Measurements from ENCODE around the gene TTC7B.

Gene TTC7B

DNA sequence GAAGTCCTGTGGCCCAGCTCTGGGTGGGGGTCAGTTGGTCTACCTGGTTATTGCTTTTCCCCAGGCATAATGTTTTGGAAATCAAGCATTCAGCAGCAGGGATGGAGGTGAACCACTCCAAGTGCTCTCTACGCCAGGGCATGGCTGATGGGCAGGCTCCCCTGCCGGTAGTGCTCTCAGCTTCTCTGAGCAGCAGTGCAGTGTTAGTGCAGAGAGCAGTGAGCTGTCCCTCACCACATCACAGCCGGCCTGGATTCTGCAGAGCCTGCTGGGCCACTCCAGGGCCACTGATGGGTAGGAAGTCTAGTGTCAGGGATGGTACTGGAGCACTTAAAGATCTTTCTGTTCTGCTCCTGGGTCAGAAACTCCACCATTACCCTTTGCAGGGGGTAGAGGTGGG, 268.3 kb downstream of the TTC7B start:
- no peak for DNase-seq
- Mint-ChIP-seq H3K27me3 (no peaks in the 10 kb centered on the region), H3K36me3 (no peaks in the 10 kb centered on the region), H3K4me1 (no peaks in the 10 kb centered on the region), H3K4me3 (no peak overlapping the region), H3K27ac (no peak overlapping the region), H3K9me3 (no peaks in the 10 kb centered on the region)
- CTCF ChIA-PET: no interaction called here

DNA sequence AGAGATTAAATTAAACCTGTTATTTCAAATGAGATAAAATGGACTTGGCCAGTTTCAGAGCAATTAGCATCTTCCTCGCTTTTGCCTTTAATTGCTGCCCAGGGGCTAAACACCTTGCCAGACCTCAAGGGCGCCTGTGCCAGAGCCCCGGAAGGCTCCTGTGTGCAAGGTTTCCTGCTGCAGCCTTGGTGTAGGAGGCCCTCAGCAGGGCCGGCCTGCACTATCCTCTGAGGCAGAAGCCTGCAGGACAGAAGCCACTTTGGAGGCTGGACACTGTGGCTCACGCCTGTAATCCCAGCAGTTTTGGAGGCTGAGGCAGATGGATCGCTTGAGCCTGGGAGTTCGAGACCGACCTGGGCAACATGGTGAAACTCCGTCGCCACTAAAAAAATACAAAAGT, 269.0 kb downstream of the TTC7B start:
- H3K27me3 Mint-ChIP-seq: no peaks in the 10 kb centered on the region
- CTCF ChIA-PET: no interaction called here
- no peak overlapping the region for H3K4me3 Mint-ChIP-seq
- DNase-seq: no peak
- H3K4me1 Mint-ChIP-seq: no peaks in the 10 kb centered on the region
- no peaks in the 10 kb centered on the region for H3K36me3 Mint-ChIP-seq
- H3K27ac Mint-ChIP-seq: no peak overlapping the region
- no peaks in the 10 kb centered on the region for H3K9me3 Mint-ChIP-seq

DNA sequence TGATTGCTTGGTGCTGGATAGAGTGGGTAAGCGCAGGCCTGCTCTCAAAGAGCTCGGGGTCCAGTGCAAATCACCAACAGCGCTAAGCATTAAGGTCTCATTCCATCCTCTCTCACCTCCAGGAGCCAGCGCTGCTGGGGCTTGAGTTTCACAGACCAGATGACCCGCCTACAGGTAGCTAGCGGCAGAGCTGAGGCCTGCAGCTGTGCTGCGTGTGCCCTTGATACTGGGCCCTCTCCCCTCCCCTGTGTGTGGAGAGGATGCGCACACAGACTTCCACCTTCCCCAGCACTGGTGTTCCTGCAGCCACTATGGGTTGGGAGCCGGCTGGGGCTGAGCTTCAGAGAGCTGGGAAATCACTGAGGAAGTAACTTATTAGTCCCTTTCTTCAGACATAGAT, 269.5 kb downstream of the TTC7B start:
- no peaks in the 10 kb centered on the region for H3K4me1 Mint-ChIP-seq
- no peak overlapping the region for H3K27ac Mint-ChIP-seq
- no peak for DNase-seq
- H3K36me3 Mint-ChIP-seq: no peaks in the 10 kb centered on the region
- no peak overlapping the region for H3K4me3 Mint-ChIP-seq
- no peaks in the 10 kb centered on the region for H3K9me3 Mint-ChIP-seq
- no peaks in the 10 kb centered on the region for H3K27me3 Mint-ChIP-seq
- CTCF ChIA-PET: no interaction called here

DNA sequence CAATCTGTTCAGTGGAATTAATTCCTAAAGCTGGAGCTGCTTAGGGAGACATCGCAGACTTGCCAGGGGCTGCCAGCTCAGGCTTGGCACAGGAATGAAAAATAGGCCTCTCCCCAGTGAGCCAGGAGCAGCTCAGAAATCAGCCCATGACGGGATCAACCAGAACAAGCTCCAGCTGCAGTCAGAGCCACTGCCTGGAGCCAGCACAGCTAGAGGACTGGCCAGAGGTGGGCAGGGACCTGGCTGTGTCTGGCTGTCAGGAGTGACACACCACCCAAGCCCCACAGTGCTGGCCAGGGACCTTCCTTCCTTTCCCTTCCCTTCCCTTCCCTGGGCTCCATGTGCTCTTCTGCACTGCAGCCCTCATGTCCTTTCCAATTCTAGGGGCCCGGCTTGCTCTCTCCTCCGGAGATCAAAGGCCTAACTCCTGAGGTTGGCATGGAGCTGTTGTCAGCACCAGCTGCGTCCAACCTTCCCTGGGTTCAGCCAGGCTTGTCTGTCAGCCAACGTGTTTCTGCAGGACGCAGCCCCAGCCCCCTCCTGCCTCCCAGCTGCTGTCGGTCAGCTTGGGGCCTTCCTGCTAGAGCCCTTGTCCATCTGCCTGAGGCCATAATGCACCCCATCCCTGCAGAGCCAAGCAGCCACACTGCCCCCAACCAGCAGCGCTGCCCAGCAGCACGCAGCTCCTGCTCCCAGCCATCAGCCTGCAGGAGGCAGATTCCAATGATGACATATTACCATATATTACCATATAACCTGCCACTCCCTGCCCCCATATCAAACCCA, 270.1 kb downstream of the TTC7B start:
- Mint-ChIP-seq H3K4me1 (no peaks in the 10 kb centered on the region), H3K36me3 (no peaks in the 10 kb centered on the region), H3K9me3 (no peaks in the 10 kb centered on the region), H3K27me3 (no peaks in the 10 kb centered on the region), H3K27ac (no peak overlapping the region), H3K4me3 (no peak overlapping the region)
- CTCF ChIA-PET: no interaction called here
- DNase-seq: no peak

DNA sequence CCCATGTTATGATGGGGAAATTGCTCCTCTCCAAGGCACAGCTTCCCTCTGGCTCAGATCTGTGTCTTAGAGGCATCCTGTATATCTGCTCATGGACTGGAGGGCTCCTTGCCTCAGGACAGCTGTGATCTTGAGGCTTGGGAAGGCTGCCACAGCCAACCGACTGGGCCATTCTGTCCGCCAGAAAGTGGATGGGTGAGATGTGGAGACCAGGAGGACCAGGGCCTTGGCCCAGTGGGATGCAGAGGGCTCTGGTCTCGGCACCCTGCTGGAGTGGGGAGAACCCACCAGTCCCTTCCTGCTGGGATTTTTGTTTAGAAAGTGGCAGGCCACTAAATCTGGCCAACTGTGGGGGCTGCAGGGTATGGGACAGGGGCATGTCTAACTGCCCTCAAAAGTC, 270.8 kb downstream of the TTC7B start:
- H3K4me3 Mint-ChIP-seq: no peak overlapping the region

DNA sequence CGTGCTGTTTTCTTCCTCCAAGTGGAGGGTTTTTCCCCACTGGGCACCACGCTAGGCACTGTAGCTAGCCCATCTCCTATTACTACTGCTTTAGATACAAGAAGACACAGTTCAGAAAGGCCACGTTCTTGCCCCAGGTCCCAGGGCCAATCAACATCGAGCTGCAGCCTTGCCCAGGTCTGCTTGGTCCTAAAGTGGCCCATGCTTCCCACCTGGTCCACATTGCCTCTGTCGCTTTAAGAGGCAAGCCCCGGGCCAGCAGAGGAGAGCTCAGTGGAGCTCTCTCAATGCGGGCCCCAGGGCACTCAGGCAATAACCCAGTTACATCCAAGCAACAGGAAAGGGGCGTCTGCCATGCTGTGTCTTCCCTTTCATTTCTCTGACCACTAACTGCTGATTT, 271.3 kb downstream of the TTC7B start:
- Mint-ChIP-seq H3K27ac (no peak overlapping the region), H3K4me1 (no peaks in the 10 kb centered on the region), H3K27me3 (no peaks in the 10 kb centered on the region), H3K36me3 (no peaks in the 10 kb centered on the region), H3K9me3 (no peaks in the 10 kb centered on the region), H3K4me3 (no peak overlapping the region)
- CTCF ChIA-PET: no interaction called here
- DNase-seq: no peak

More for the DNA sequence above, 270.8 kb downstream of the TTC7B start:
- no peaks in the 10 kb centered on the region for H3K36me3 Mint-ChIP-seq
- no peaks in the 10 kb centered on the region for H3K27me3 Mint-ChIP-seq
- H3K27ac Mint-ChIP-seq: no peak overlapping the region
- no peak for DNase-seq
- no peaks in the 10 kb centered on the region for H3K9me3 Mint-ChIP-seq
- CTCF ChIA-PET: no interaction called here
- H3K4me1 Mint-ChIP-seq: no peaks in the 10 kb centered on the region

DNA sequence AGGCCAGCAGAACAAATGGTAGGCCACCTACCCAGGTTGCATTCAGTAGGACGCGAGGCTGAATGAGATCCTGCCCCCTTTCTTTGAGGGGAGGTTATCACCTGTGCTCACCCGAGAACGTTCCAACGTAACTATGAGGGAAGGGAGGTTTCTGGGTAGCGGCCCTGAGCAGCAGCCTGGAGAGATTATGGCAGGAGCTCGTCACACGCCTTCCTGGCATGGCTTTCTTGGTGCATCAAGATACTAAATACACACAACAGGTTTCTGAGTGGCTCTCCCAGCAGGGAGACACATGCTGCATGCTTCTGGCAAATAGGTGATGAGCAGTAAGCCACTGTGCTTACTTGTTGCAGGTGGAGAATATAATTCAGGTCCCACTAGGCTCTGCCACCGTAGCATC, 271.7 kb downstream of the TTC7B start:
- Mint-ChIP-seq H3K9me3 (no peaks in the 10 kb centered on the region), H3K4me1 (no peaks in the 10 kb centered on the region), H3K27ac (no peak overlapping the region), H3K27me3 (no peaks in the 10 kb centered on the region), H3K4me3 (no peak overlapping the region), H3K36me3 (no peaks in the 10 kb centered on the region)
- CTCF ChIA-PET: no interaction called here
- no peak for DNase-seq

DNA sequence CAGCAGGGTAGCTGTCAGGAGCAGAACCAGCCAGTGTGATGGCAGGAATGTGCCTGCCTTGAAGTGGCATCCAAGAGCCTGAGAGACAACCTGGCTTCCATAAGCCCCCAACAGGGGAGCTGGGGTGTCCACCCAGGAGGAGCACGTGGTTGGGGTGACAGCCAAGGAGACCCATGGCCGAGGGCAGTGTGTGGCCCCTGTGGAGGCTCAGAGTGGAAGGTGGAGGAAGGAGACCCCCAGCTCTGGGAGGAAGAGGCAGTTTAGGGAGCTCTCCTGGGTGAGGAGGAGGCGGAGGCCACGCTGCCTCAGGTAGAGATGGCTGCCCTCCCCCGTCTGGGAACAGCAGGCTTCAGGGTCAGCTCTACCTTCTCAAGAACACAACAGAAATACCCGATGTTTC, 272.4 kb downstream of the TTC7B start:
- CTCF ChIA-PET: no interaction called here
- no peaks in the 10 kb centered on the region for H3K27me3 Mint-ChIP-seq

DNA sequence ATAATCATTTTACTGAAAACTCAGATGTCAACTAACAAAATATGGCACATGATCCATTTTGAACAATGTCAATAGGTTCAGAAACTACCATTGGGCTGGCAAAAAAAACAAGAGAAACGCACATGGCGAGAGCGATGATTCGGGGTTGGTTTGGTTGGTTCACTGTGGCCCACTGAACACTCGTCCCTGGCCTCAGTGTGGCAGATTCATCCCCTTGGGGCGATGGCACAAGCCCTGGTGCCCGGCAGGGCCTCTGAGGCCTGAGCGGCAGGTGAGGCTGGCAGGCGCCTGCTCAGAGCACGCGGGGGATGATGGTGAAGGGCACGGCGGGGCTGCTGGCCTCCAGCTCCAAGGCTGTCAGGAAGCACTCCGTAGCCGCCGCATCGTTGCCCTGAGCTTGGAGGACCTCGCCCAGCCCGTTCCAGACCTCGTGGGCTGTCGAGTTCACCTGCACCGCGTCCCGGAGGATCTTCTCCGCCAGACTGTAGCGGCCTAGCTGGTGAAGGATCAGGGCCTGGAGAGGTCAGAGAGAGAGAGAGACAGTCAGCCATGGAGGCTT, 275.1 kb downstream of the TTC7B start:
- Mint-ChIP-seq H3K4me1 (no peaks in the 10 kb centered on the region), H3K9me3 (no peaks in the 10 kb centered on the region), H3K27me3 (no peaks in the 10 kb centered on the region), H3K4me3 (no peak overlapping the region), H3K27ac (no peak overlapping the region), H3K36me3 (no peaks in the 10 kb centered on the region)
- DNase-seq: no peak
- CTCF ChIA-PET: no interaction called here

More for the DNA sequence above, 272.4 kb downstream of the TTC7B start:
- Mint-ChIP-seq H3K4me3 (no peak overlapping the region), H3K36me3 (no peaks in the 10 kb centered on the region), H3K27ac (no peak overlapping the region), H3K9me3 (no peaks in the 10 kb centered on the region), H3K4me1 (no peaks in the 10 kb centered on the region)
- no peak for DNase-seq

DNA sequence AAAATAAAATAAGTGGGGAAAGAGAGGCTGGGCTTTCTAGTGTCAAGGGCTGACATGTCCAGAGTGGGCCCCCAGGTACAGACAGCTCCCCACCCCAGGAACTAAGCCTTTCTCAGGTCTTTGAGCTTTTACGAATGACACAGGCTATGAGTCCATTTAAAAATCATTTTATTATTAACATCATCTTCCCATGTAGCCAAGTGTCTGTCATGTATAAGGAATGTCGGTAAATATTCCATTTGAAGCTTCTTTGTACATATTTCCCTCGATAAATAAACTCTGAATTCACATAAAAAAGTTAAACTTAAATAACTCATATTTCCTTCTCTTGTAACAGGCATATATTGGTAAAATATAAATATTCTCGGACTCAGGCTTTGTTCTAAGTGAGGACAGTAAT, 275.8 kb downstream of the TTC7B start:
- CTCF ChIA-PET: no interaction called here
- H3K27ac Mint-ChIP-seq: no peak overlapping the region

DNA sequence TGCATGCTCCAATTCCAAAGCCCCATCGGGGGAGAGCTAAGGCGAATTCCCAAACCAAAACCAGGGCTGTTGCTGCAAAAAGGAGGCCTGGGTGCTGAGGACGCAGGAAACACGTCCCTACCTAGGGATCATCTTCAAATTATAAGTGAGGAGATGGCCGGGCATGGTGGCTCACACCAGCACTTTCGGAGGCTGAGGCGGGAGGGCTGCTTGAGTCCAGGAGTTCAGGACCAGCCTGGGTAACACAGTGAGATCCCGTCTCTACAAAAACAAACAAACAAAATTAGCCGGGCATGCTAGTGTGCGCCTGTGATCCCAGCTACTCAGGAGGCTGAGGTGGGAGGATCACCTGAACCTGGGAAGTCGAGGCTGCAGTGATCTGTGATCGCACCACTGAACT, 276.2 kb downstream of the TTC7B start:
- Mint-ChIP-seq H3K4me1 (no peaks in the 10 kb centered on the region), H3K36me3 (no peaks in the 10 kb centered on the region), H3K9me3 (no peaks in the 10 kb centered on the region), H3K27me3 (no peaks in the 10 kb centered on the region), H3K27ac (no peak overlapping the region), H3K4me3 (no peak overlapping the region)
- no peak for DNase-seq
- CTCF ChIA-PET: no interaction called here

More for the DNA sequence above, 275.8 kb downstream of the TTC7B start:
- no peak overlapping the region for H3K4me3 Mint-ChIP-seq
- DNase-seq: no peak
- H3K4me1 Mint-ChIP-seq: no peaks in the 10 kb centered on the region
- no peaks in the 10 kb centered on the region for H3K27me3 Mint-ChIP-seq
- H3K9me3 Mint-ChIP-seq: no peaks in the 10 kb centered on the region
- H3K36me3 Mint-ChIP-seq: no peaks in the 10 kb centered on the region

DNA sequence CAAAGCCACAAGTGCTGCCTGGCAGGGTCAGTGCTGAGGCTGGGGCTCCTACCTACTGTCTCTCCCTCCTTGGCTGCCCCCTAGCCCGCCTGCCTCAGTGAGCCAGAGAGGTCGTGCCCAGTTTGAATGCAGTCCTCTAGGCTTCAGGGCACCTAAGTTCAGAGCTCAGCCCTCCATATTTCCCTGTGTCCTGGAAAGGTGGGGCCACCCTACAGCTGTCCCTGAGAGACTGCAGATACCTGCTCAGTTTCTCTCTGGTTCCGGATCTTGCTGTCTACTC, 276.8 kb downstream of the TTC7B start:
- DNase-seq: no peak
- CTCF ChIA-PET: no interaction called here
- Mint-ChIP-seq H3K27ac (no peak overlapping the region), H3K27me3 (no peaks in the 10 kb centered on the region), H3K4me3 (no peak overlapping the region), H3K36me3 (no peaks in the 10 kb centered on the region), H3K9me3 (no peaks in the 10 kb centered on the region), H3K4me1 (no peaks in the 10 kb centered on the region)

DNA sequence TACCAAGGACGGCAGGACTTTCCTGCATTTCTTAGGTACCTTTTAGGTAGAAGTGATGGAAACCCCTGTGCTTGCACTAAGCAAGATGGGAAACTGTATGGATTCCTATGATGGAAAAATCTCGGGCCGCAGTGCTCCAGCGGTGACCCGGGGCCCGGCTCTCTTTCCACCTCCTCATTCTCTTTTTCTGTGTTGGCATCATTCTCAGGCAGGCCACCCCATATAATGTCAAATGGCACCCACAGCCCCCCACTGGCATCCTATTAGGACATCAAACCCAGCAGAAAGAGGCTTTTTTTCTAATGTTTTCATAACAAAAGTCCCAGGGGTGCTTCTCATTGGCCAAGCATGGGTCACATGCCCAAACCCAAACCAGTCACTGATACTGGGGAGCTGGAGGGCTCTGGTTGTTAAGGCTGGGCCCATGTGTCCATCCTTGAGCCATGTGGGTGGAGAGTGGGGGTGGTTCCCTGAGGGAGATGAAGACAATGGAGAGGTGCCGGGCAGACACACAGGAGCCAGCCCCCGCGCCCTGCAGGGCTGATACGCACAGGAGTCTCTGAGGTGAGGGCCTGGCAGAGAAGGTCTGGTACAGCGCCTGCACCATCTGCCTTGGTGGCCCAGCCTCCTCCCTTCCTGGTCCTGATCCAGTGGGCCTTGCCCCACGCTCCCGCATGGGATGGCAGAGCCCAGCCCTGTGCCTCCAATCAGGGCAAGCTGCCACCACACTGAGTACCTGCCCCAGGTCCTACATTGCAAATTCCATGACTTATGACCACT, 277.3 kb downstream of the TTC7B start:
- no peaks in the 10 kb centered on the region for H3K4me1 Mint-ChIP-seq
- H3K4me3 Mint-ChIP-seq: no peak overlapping the region
- DNase-seq: no peak
- H3K27ac Mint-ChIP-seq: no peak overlapping the region
- CTCF ChIA-PET: no interaction called here
- H3K9me3 Mint-ChIP-seq: no peaks in the 10 kb centered on the region
- no peaks in the 10 kb centered on the region for H3K36me3 Mint-ChIP-seq
- H3K27me3 Mint-ChIP-seq: no peaks in the 10 kb centered on the region

DNA sequence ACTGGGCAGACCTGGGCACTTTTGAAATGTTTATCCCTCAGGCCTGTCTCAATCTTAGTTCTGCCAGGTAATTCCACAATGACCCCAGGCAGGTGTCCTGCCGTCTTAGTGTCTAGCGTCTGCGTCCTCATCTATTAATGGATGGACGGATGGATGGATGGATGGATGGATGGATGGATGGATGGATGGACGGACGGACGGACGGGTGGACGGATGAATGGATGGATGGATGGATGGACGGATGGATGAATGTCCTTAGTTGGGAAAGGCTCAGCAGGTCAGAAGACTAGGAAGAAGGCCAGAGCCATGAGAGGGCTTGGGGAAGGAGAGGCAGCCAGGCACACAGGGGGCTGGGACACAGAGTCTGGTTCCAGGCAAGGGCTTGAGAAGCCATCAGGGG, 278.1 kb downstream of the TTC7B start:
- Mint-ChIP-seq H3K4me1 (no peaks in the 10 kb centered on the region), H3K27me3 (no peaks in the 10 kb centered on the region), H3K36me3 (no peaks in the 10 kb centered on the region), H3K27ac (no peak overlapping the region), H3K4me3 (no peak overlapping the region), H3K9me3 (no peaks in the 10 kb centered on the region)
- DNase-seq: no peak
- CTCF ChIA-PET: no interaction called here

DNA sequence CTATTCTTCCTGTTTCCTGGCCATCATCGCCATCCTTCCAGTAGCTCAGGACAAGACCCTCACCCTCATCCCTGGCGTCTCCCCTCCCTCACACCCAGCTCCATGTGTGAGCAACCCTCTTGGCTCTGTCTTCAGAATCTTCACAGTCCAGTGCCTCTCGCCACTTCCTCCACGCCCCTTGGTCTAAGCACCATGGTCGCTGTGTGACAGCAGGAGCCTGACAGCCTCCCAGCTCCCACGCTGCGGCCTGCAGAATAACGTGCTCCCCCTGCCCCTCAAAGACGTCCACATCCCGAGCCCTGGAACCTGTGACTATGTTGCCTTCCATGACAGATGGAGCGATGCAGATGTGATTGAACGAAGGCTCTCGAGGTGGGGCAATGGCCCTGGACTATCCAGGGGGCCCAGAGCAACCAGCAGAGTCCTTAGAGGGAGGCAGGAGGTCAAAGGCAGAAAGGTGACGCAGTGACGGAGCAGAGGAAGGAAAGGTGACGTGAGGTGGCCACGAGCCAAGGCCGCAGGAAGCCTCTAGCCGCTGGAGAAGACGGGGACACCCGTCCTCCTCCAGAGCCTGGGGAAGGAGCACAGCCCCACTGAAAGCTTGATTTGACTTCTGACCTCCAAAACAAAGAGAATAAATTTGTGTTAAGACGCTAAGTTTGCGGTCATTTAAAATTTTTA, 279.6 kb downstream of the TTC7B start:
- CTCF ChIA-PET: no interaction called here

More for the DNA sequence above, 279.6 kb downstream of the TTC7B start:
- H3K36me3 Mint-ChIP-seq: no peaks in the 10 kb centered on the region
- no peaks in the 10 kb centered on the region for H3K4me1 Mint-ChIP-seq
- DNase-seq: no peak
- H3K9me3 Mint-ChIP-seq: no peaks in the 10 kb centered on the region
- no peak overlapping the region for H3K4me3 Mint-ChIP-seq
- H3K27ac Mint-ChIP-seq: no peak overlapping the region
- H3K27me3 Mint-ChIP-seq: no peaks in the 10 kb centered on the region
